H1 (cell line): ENCODE measurements around the gene WRAP73.

ENCODE experiments used
- BACH1 ChIP-seq: IDR thresholded peaks from 2 replicates; pipeline ENCODE4 v1.6.1; 2012; ENCODE audit warnings: low read length, improper control_type of control experiment
- EGR1 ChIP-seq: IDR thresholded peaks from 2 replicates; pipeline ENCODE4 v1.6.1; 2011; ENCODE audit warnings: low read depth, low read length, borderline replicate concordance
- EZH2 ChIP-seq: fragments of 200-600 bp; sonication (generic); IDR thresholded peaks from 2 replicates; pipeline ENCODE4 v1.7.1; 2012; ENCODE audit warnings: low read depth, mild to moderate bottlenecking, moderate library complexity, low read length, inconsistent platforms; ENCODE audit not compliant: severe bottlenecking
- NRF1 ChIP-seq: IDR thresholded peaks from 2 replicates; pipeline ENCODE4 v1.6.1; 2011; ENCODE audit warnings: mild to moderate bottlenecking, low read depth, low read length, improper control_type of control experiment
- PHF8 ChIP-seq: fragments of 200-600 bp; sonication (generic); conservative IDR thresholded peaks from 2 replicates; pipeline ENCODE4 v1.7.1; 2012; ENCODE audit warnings: low read depth, mild to moderate bottlenecking, inconsistent platforms, low read length, moderate library complexity
- POLR2A ChIP-seq, 2 experiments: IDR thresholded peaks; 1 replicate in 1 of 2; 2 replicates in 1 of 2; pipeline ENCODE4 v1.6.1; 2011; ENCODE audit warnings: low read depth in 2 of 2, low read length in 2 of 2, mild to moderate bottlenecking in 2 of 2; ENCODE audit errors: control extremely low read depth in 1 of 2
- POLR2AphosphoS5 ChIP-seq: IDR thresholded peaks from 2 replicates; pipeline ENCODE4 v1.6.1; 2011; ENCODE audit warnings: low read depth, low read length
- RAD21 ChIP-seq, 2 experiments: IDR thresholded peaks in 1 of 2; conservative IDR thresholded peaks in 1 of 2; 2 replicates each; pipeline ENCODE4 v1.6.1; 2011; ENCODE audit warnings: low read depth in 2 of 2, low read length in 2 of 2, improper control_type of control experiment in 1 of 2, inconsistent platforms in 1 of 2, mild to moderate bottlenecking in 1 of 2, moderate library complexity in 1 of 2
- RBBP5 ChIP-seq: IDR thresholded peaks from 2 replicates; pipeline ENCODE4 v1.7.1; 2012; ENCODE audit warnings: low read depth, mild to moderate bottlenecking, inconsistent platforms, low read length, moderate library complexity, borderline replicate concordance
- RXRA ChIP-seq: IDR thresholded peaks from 2 replicates; pipeline ENCODE4 v1.6.1; 2011; ENCODE audit warnings: low read depth, mild to moderate bottlenecking, low read length, moderate library complexity; ENCODE audit not compliant: insufficient read depth
- SIX5 ChIP-seq: IDR thresholded peaks from 2 replicates; pipeline ENCODE4 v1.6.1; 2011; ENCODE audit warnings: mild to moderate bottlenecking, low read depth, low read length
- ZNF274 ChIP-seq: IDR thresholded peaks from 2 replicates; pipeline ENCODE4 v1.7.0; 2012; ENCODE audit warnings: low read length, borderline replicate concordance; ENCODE audit errors: extremely low read depth
- TF ChIP-seq, protein P1 (sequence below), 3 experiments: IDR thresholded peaks; 1 replicate in 2 of 3; 2 replicates in 1 of 3; pipeline versions ENCODE4 v1.5.1 to v1.6.1; 2011; ENCODE audit warnings: low read length in 3 of 3, mild to moderate bottlenecking in 3 of 3, inconsistent platforms in 2 of 3, low read depth in 1 of 3, moderate library complexity in 1 of 3; ENCODE audit not compliant: insufficient read depth in 1 of 3; ENCODE audit errors: control extremely low read depth in 1 of 3

DNA sequence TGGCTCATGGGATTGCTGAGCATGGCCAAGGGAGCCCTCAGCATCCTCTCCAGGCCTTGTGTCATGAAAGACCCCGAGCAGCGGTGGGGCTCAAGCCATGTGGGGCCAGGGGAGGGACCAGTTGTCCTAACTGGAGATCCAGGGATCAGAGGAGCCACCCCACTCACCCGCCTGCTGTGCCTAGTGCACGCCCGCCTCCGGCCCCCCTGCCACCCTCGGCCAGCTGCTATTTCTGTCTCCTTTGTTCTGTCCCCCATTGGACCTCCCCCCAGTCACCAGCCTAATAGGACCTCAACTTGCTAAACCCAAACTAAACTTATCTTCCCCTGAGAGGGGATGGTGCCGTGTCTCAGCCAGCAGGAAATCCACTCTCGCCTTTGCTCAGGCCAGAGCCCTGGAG is 46.8 kb upstream of the WRAP73 start:
- TF ChIP-seq, protein P1, sequence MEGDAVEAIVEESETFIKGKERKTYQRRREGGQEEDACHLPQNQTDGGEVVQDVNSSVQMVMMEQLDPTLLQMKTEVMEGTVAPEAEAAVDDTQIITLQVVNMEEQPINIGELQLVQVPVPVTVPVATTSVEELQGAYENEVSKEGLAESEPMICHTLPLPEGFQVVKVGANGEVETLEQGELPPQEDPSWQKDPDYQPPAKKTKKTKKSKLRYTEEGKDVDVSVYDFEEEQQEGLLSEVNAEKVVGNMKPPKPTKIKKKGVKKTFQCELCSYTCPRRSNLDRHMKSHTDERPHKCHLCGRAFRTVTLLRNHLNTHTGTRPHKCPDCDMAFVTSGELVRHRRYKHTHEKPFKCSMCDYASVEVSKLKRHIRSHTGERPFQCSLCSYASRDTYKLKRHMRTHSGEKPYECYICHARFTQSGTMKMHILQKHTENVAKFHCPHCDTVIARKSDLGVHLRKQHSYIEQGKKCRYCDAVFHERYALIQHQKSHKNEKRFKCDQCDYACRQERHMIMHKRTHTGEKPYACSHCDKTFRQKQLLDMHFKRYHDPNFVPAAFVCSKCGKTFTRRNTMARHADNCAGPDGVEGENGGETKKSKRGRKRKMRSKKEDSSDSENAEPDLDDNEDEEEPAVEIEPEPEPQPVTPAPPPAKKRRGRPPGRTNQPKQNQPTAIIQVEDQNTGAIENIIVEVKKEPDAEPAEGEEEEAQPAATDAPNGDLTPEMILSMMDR (IDR thresholded peaks at IDR 0.05; ENCODE audit: control extremely low read depth in 1 of 3, insufficient read depth in 1 of 3, low read depth in 1 of 3, low read length in 3 of 3) = no peak
- TF ChIP-seq RBBP5 (no peak), PHF8 (no peak), POLR2A (IDR thresholded peaks at IDR 0.05; ENCODE audit: control extremely low read depth in 1 of 2, low read depth in 2 of 2, low read length in 2 of 2) (no peak), EGR1 (no peak), RAD21 (IDR thresholded peaks at IDR 0.05 in 1 of 2, conservative IDR thresholded peaks at IDR 0.05 in 1 of 2; ENCODE audit: low read depth in 2 of 2, low read length in 2 of 2) (no peak), EZH2 (no peak), BACH1 (no peak), ZNF274 (no peak), SIX5 (no peak), RXRA (no peak), NRF1 (no peak), POLR2AphosphoS5 (no peak)
